Subcutaneous adipose tissue (tissue), 4 donors: ENCODE measurements around the gene LPIN2. TPM values are rescaled to one million over a fixed set of nuclear protein-coding genes. Genes with fewer than 3 reads are reported as not detected.

ENCODE experiments used
- CTCF ChIP-seq: fragments of 450-650 bp; IDR thresholded peaks from one replicate; pipeline ENCODE4 v1.5.1; 2016; ENCODE audit warnings: low read depth, mild to moderate bottlenecking, control low read depth, antibody characterized with exemption, moderate library complexity
- total RNA-seq, 4 donors: library from RNA; depleted of rRNA; stranded (reverse); fragments of >200 nt; gene quantifications; one replicate each; pipeline ENCODE4 v1.1.0, GENCODE V29; 2016

Gene LPIN2
- total RNA-seq, 4 donors from 2014 or later: 23.8 to 33.3 (median 29.1) TPM

- TF ChIP-seq CTCF: no peak
Observed at GRCh38 chr18:3012136-3013023, 564 bp downstream of the LPIN2 start.

GRCh38 chr18:3010086-3010485 lies 2.9 kb downstream of the LPIN2 start:
- TF ChIP-seq CTCF: no peak

- no peak for TF ChIP-seq CTCF
Observed at GRCh38 chr18:3008541-3008940, 4.4 kb downstream of the LPIN2 start.

- no peak for TF ChIP-seq CTCF
Observed at GRCh38 chr18:3007491-3007890, 5.5 kb downstream of the LPIN2 start.

GRCh38 chr18:3005462-3005861 lies 7.5 kb downstream of the LPIN2 start:
- no peak for TF ChIP-seq CTCF

- TF ChIP-seq CTCF: no peak
Observed at GRCh38 chr18:3002732-3003131, 10.2 kb downstream of the LPIN2 start.

GRCh38 chr18:2998644-2999043 lies 14.3 kb downstream of the LPIN2 start:
- TF ChIP-seq CTCF: no peak
